NCI-H526 (cell line): ENCODE data around the gene EPC2.

Experiments
- DNase-seq, 2 experiments: peaks; one replicate each; lab custom pipeline; 2025; lab: John Stamatoyannopoulos, UW

EPC2 gene

GRCh38 chr2:148810081-148810480 is 165.5 kb downstream of the EPC2 start:
- no peak for DNase-seq

GRCh38 chr2:148812306-148812705 is 167.8 kb downstream of the EPC2 start:
- DNase-seq: no peak

- no peak for DNase-seq
Observed at GRCh38 chr2:148813603-148814065, 169.1 kb downstream of the EPC2 start.

- no peak for DNase-seq
Observed at GRCh38 chr2:148814143-148814859, 169.8 kb downstream of the EPC2 start.

GRCh38 chr2:148814860-148815419 is 170.4 kb downstream of the EPC2 start:
- DNase-seq: no peak

GRCh38 chr2:148816176-148816575 is 171.6 kb downstream of the EPC2 start:
- no peak for DNase-seq

- DNase-seq: peak; percentile 23 to 58
Observed at GRCh38 chr2:148817210-148817708, 172.7 kb downstream of the EPC2 start.

GRCh38 chr2:148819019-148819585 is 174.6 kb downstream of the EPC2 start:
- DNase-seq: no peak

GRCh38 chr2:148824190-148824589 is 179.6 kb downstream of the EPC2 start:
- DNase-seq: no peak

- no peak for DNase-seq
Observed at GRCh38 chr2:148826791-148827190, 182.2 kb downstream of the EPC2 start.

GRCh38 chr2:148828941-148829340 is 184.4 kb downstream of the EPC2 start:
- DNase-seq: no peak

GRCh38 chr2:148829618-148830017 is 185.1 kb downstream of the EPC2 start:
- DNase-seq: no peak

GRCh38 chr2:148832637-148833036 is 188.1 kb downstream of the EPC2 start:
- no peak for DNase-seq
